Activated CD4-positive, alpha-beta T cell treated with anti-CD3 and anti-CD28 coated beads, Interleukin-2, amount 50 U/mL, for 16 hours (primary cell): Measurements from ENCODE around the gene S1PR2.
A peak's percentile ranks its signal among the peaks of the same experiment; 100 is the strongest.
"Not testable (repeated sequence)": the region's sequence is repeated elsewhere in the genome, so short reads cannot be mapped to it uniquely, and the experiment has no call there.

ENCODE experiments used
- DNase-seq: peaks from one replicate; pipeline ENCODE4 v3.0.0-alpha.2; 2020

Gene S1PR2

DNA sequence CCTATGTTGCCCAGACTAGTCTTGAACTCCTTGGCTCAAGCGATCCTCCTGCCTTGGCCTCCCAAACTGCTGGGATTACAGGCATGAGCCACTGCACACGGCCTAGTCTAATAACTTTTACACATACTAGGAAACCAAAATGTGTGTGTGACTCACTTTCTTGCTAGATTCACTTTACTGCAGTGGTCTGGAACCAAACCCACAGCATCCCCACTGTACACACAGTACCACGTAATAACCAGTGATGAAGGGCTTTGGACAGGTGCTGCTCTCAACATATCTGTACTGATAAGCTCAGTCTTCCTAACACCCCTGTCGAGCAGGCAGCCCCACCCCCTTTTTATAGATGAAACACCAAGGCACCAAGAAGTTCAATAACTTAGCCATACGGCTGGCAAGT is 41.5 kb downstream of the S1PR2 start:
- peak; percentile 62 for DNase-seq

DNA sequence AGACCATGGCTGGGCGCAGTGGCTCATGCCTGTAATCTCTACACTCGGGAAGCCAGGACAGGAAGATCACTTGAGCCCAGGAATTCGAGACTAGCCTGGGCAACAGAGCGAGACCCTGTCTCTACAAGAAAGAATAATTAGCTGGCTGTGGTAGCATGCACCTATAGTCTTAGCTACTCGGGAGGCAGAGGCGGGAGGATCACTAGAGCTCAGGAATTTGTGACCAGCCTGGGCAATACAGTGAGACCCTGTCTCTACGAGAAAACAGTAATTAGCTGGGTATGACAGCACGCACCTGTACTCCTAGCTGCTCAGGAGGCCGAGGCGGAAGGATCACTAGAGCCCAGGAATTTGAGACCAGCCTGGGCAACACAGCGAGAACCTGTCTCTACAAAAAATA is 43.8 kb downstream of the S1PR2 start:
- DNase-seq: no peak

DNA sequence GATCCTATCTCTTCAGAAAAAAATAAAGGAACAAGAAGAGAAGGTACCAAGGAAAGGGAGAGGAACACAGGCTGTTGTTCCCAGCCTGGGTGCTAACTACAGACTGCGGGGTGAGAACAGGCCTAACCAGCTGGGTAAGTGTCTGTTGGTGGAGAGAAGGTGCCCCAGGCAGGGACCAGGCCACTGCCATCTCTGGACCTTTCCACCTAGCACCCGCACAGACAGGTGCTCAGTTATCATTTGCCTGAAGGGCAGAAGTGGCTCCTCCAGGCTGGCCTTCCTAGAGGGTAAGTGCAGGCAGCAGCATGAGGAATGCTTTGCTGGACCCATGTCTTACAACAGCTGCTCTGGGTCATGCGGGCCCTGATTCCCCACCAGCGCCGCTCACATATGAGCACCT is 46.5 kb downstream of the S1PR2 start:
- no peak for DNase-seq

DNA sequence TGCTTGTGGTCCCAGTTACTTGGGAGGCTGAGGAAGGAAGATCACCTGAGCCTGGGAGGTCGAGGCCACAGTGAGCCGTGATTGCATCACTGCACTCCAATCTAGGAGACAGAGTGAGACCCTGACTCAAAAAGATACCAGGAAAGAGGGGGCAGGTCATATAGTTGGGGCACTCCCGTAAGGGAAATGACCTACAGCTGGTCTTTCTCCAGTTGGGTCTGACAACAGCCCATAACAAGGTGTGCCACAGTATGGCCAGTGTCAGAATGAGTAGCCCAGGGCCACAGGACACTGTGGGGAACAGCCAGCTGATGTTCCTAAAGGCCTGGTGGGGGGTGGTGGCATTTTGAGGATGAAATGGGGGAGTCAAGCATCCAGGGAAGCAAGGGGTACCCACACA is 47.2 kb downstream of the S1PR2 start:
- no peak for DNase-seq

DNA sequence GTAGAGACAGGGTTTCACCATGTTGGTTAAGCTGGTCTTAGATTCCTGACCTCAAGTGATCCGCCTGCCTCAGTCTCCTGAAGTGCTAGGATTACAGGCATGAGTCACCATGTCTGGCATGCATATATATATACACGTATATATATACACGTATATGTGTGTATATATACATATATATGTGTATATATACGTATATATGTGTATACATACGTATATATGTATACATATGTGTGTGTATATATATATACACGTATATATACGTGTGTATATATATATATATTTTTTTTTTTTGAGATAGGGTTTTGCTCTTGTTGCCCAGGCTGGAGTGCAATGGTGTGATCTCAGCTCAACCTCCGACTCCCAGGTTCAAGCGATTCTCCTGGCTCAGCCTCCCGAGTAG is 48.3 kb downstream of the S1PR2 start:
- DNase-seq: no peak

DNA sequence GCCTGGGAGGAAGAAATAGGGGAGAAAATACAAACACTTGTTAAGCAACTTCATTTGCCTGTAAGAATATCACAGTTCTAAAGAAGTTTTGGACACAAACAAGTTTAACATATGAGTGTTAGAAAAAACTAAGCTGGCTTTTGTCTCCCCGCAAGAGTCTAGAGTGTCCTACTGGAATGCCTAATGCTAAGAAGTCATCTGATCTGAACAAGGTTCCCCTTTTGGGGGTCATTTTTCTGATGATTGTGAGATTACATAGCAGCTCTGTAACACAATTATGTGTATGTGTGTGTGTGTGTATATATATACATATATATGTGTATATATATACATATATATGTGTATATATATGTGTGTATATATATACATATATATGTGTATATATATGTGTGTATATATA is 49.1 kb downstream of the S1PR2 start:
- no peak for DNase-seq

DNA sequence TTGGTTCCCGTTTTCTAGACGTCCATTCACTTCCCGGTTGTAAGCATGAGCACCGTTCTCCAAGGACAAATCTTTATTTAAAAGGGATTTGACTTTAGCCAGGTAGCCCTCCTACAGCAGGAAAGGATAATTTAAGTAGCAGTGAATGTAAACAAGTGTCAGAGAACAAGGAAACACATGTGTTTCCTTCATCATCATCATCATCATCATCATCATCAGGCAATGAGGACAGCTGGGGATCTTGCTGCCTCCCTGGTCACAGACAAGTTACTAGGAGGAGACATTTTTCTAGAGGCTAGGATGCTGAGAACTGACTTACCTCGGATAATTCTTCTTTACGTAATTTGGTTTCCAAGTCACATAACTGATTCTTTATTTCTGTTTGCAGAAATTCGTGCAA is 50.7 kb downstream of the S1PR2 start:
- DNase-seq: no peak

DNA sequence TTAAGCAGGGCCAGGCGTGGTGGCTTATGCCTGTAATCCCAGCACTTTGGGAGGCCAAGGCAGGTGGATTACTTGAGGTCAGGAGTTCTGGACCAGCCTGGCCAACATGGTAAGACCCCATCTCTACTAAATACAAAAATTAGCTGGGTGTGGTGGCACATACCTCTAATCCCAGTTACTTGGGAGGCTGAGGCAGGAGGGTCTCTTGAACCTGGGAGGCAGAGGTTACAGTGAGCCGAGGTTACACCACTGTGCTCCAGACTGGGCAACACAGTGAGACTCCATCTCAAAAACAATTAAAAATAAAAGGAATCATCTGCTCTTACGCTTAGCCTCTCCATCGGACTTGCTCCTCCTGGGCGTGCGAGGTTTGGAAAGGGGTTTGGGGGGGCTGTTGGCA is 51.1 kb downstream of the S1PR2 start:
- DNase-seq: not testable (repeated sequence)

DNA sequence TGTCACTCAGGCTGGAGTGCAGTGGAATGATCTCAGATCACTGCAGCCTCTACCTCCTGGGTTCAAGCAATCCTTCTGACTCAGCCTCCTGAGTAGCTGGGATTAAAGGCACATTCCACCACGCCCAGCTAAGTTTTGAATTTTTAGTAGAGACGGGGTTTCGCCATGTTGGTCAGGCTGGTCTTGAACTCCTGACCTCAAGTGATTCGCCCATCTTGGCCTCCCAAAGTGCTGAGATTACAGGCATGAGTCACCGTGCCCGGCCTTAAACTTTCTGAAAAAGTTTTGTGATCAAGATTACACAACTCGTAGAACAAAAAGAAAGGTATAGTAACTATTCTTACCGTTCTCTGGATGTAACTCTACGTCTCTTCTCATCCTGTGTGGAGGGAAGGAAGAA is 57.6 kb downstream of the S1PR2 start:
- no peak for DNase-seq
